BLaER1 (cell line): ENCODE measurements around the gene SDC1.

Experiments used
- H3K27ac ChIP-seq: shearing (Covaris generic); formaldehyde crosslinking; 2 replicates; pipeline ENCODE4 v1.8.1; 2022
- H3K27me3 ChIP-seq: shearing (Covaris generic); formaldehyde crosslinking; 2 replicates; pipeline ENCODE4 v1.8.1; 2022
- H3K36me3 ChIP-seq: shearing (Covaris generic); formaldehyde crosslinking; 2 replicates; pipeline ENCODE4 v1.8.1; 2022
- H3K4me1 ChIP-seq: shearing (Covaris generic); formaldehyde crosslinking; 2 replicates; pipeline ENCODE4 v1.8.1; 2022
- H3K4me2 ChIP-seq: shearing (Covaris generic); formaldehyde crosslinking; 2 replicates; pipeline ENCODE4 v1.8.1; 2022
- H3K4me3 ChIP-seq: shearing (Covaris generic); formaldehyde crosslinking; 2 replicates; pipeline ENCODE4 v1.8.1; 2022
- H3K9ac ChIP-seq: shearing (Covaris generic); formaldehyde crosslinking; 2 replicates; pipeline ENCODE4 v1.8.1; 2022
- H3K9me3 ChIP-seq: shearing (Covaris generic); formaldehyde crosslinking; 2 replicates; pipeline ENCODE4 v1.8.1; 2022
- H4K20me1 ChIP-seq: shearing (Covaris generic); formaldehyde crosslinking; 2 replicates; pipeline ENCODE4 v1.8.1; 2022
- Cebpa-rat ChIP-seq: shearing (Covaris generic); IDR thresholded peaks from 2 replicates; pipeline ENCODE4 v1.8.1; 2022

The SDC1 gene

DNA sequence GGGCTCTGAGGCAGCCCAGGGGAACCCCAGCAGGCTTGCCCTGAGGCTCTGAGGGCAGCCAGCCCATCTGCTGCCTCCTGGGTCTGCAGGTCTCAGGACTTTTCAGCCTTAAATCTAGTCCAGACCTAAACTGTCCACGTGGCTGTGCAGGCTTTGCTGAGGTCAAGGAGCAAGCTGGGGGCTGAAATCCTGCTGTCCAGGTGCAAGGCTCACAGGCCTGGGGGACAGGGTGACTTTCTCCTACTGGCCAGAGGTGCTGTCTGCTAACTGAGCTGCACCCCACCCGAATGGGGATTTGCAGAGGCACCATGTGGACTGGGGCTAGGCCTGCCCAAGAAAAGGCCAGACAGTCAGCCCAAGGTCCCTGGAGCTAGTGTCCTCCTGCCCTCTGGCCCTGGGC lies 32.1 kb downstream of the SDC1 start:
- Histone ChIP-seq H3K27me3 (no peaks in the 10 kb centered on the region), H3K9me3 (no peaks in the 10 kb centered on the region), H3K27ac (no peak overlapping the region), H3K9ac (no peak overlapping the region), H3K4me3 (no peak overlapping the region), H3K4me2 (no peak overlapping the region), H3K36me3 (no peaks in the 10 kb centered on the region), H3K4me1 (peaks cover 7% of the 10 kb centered on the region), H4K20me1 (no peaks in the 10 kb centered on the region)
- TF ChIP-seq Cebpa-rat = no peak

DNA sequence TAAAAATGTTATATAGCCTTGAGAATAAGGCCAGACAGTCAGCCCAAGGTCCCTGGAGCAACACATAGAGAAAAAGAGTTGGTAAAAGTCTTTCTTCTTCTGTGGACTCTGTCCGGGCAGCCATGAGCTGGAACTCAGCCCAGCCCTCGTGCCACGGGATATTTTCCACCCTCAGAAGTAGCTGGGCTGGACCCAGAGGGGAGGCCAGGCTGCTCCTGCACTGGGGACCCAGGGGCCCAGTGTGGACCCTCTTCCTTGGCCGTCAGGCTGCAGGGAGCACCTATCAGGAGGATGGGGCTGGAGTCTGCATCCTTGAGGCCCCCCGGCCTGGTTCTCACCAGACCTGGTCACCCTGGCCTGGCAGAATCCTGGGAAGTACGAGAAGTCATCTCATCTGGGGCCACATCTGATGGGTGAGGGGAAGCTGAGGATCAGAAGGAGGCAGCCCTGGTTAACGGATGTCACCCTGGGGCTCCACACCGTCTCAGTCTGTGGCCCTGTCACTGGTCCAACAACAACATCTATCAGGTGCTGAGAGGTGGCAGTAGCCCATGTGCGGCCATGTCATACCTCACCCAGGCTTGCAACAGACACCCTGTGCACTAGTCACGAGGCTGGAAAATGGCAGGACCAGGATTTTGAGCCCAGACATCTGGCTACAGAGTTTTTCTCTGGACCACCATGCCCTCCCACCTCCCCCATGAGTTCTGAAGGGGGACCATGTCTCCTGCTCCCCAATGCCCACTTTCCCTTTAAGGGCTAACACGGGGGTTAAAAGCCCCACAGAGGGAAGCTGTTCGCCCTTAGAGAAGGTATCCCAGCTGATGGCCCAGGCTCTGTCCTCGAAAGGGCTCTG lies 33.0 kb downstream of the SDC1 start:
- no peak for TF ChIP-seq Cebpa-rat
- no peaks in the 10 kb centered on the region for H4K20me1 ChIP-seq
- no peak overlapping the region for H3K9ac ChIP-seq
- H3K4me1 ChIP-seq = peaks cover 16% of the 10 kb centered on the region
- no peaks in the 10 kb centered on the region for H3K36me3 ChIP-seq
- no peak overlapping the region for H3K27ac ChIP-seq
- H3K4me3 ChIP-seq = no peak overlapping the region
- H3K27me3 ChIP-seq = no peaks in the 10 kb centered on the region
- no peaks in the 10 kb centered on the region for H3K9me3 ChIP-seq
- H3K4me2 ChIP-seq = no peak overlapping the region

DNA sequence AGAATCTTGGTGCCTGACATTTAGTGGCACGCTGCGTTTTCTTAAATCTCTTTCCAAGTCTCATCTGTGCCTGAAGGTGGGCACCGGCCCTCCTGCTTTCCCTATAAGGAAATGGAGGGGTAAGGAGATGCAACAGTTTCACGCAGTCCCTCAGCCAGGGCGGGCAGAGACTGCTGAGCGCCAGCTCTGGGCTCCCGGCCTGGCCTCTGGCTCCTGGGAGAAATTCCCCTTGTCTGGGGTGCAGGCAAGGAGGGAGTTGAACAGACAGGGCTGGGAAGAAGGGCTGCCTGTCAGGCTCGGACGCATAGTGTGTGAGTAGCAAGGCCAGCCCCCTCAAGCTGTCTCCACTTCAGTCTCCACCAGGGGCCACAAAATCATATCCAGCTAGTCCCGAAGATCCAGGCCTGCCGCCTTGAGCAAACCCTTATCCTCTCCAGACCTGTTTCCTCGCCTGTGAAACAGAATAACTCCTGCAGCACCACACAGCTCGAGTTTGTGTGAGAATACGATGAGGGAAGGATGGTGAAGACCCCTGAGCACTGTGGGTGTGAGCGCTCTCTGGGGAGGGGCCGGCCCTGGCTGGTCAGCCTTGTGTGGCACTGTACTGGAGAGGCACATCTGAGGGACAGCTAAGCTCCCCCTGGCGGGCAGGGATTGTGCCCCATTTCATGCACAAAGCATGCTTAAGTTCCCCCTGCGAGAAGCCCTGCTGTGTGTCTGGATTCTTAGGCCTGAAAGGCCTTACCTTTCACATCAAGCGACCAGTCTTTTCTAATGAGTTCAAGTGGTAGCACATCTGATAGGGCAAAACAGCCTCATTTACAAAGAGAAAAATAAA lies 33.8 kb downstream of the SDC1 start:
- H3K9me3 ChIP-seq = no peaks in the 10 kb centered on the region
- H3K4me3 ChIP-seq = no peak overlapping the region
- no peak overlapping the region for H3K4me2 ChIP-seq
- TF ChIP-seq Cebpa-rat = no peak
- no peaks in the 10 kb centered on the region for H3K27me3 ChIP-seq
- H4K20me1 ChIP-seq = no peaks in the 10 kb centered on the region
- H3K27ac ChIP-seq = no peak overlapping the region
- H3K4me1 ChIP-seq = peaks cover 24% of the 10 kb centered on the region
- no peaks in the 10 kb centered on the region for H3K36me3 ChIP-seq
- no peak overlapping the region for H3K9ac ChIP-seq

GRCh38 chr2:20190170-20190569 lies 34.8 kb downstream of the SDC1 start:
- H3K9ac ChIP-seq = no peak overlapping the region
- peaks cover 34% of the 10 kb centered on the region for H3K4me1 ChIP-seq
- TF ChIP-seq Cebpa-rat = no peak
- no peaks in the 10 kb centered on the region for H3K27me3 ChIP-seq
- H3K4me2 ChIP-seq = no peak overlapping the region
- no peak overlapping the region for H3K27ac ChIP-seq
- no peak overlapping the region for H3K4me3 ChIP-seq
- H4K20me1 ChIP-seq = no peaks in the 10 kb centered on the region
- H3K36me3 ChIP-seq = no peaks in the 10 kb centered on the region
- H3K9me3 ChIP-seq = no peaks in the 10 kb centered on the region

DNA sequence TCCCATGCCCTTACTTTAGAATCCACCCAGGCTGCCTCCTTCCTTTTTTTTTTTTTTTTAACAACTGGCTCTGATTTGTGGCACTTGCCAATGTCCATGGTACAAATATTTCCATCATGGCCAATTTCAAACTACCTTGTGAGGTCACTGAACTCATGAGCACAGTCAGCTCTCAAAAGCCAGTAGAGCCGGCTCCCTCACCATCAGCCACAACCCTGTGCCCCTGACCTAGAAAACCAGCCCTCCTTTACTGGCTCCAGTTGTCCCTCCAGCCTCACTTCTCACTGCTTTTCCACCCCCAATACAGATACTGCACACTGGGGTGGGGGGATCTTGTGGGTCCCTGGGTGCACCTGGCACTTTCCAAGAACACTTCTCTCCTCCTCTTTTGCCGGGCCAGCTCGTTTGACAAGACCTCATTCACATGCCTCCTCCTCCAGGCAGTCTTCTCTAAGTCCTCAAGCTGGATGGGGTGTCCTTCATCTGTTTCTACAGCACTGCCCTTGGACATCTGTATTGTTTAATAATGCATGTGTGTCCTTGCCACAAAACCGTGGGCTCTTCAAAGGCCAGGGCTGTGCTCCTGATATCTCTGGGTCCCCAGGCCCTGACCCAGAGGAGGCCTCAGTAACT lies 35.5 kb downstream of the SDC1 start:
- no peak overlapping the region for H3K4me2 ChIP-seq
- H3K36me3 ChIP-seq = no peaks in the 10 kb centered on the region
- H3K9ac ChIP-seq = no peak overlapping the region
- H3K9me3 ChIP-seq = no peaks in the 10 kb centered on the region
- H3K27me3 ChIP-seq = no peaks in the 10 kb centered on the region
- H3K4me1 ChIP-seq = peaks cover 41% of the 10 kb centered on the region
- H3K4me3 ChIP-seq = no peak overlapping the region
- H3K27ac ChIP-seq = no peak overlapping the region
- H4K20me1 ChIP-seq = no peaks in the 10 kb centered on the region
- no peak for TF ChIP-seq Cebpa-rat

- Histone ChIP-seq H3K4me2 (no peak overlapping the region), H3K4me1 (peaks cover 44% of the 10 kb centered on the region), H3K4me3 (no peak overlapping the region), H3K27ac (no peak overlapping the region), H3K27me3 (no peaks in the 10 kb centered on the region), H4K20me1 (no peaks in the 10 kb centered on the region), H3K9ac (no peak overlapping the region), H3K36me3 (no peaks in the 10 kb centered on the region), H3K9me3 (no peaks in the 10 kb centered on the region)
- TF ChIP-seq Cebpa-rat = no peak
Observed at GRCh38 chr2:20188851-20189250, 36.1 kb downstream of the SDC1 start.

DNA sequence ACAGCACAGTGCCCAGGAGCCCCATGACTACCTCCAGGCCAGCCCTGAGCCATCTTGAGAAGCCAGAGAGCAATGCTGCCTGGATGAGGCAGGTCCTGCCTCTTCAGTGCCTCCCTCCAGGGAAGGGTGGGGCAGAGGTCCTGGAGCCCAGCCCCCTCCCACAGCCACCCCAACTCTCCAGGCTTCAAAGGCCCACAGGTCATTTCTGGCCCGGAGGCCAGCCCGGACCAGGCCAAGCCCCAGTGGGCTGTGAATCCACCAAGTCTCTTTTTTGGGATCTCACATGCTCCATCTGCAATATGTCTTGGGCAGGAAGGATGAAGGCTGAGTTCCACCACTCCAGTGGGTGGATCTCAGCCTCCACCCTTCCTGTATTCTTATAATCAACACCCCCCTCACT lies 36.7 kb downstream of the SDC1 start:
- no peak for TF ChIP-seq Cebpa-rat
- H3K36me3 ChIP-seq = no peaks in the 10 kb centered on the region
- H4K20me1 ChIP-seq = no peaks in the 10 kb centered on the region
- H3K9ac ChIP-seq = no peak overlapping the region
- no peaks in the 10 kb centered on the region for H3K9me3 ChIP-seq
- 0 out of 2 replicates have a peak overlapping the region, but pooled peaks have one; percentile 81 for H3K27ac ChIP-seq
- no peak overlapping the region for H3K4me3 ChIP-seq
- peak overlapping the region; percentile 97 for H3K4me2 ChIP-seq
- H3K27me3 ChIP-seq = no peaks in the 10 kb centered on the region
- peaks cover 44% of the 10 kb centered on the region for H3K4me1 ChIP-seq

GRCh38 chr2:20187331-20187730 lies 37.6 kb downstream of the SDC1 start:
- H3K4me2 ChIP-seq = peak overlapping the region; percentile 97
- H3K9ac ChIP-seq = peak overlapping the region; percentile 68; the same call in 1 of the 2 replicates
- no peaks in the 10 kb centered on the region for H3K9me3 ChIP-seq
- H3K4me1 ChIP-seq = peaks cover 44% of the 10 kb centered on the region
- no peak overlapping the region for H3K4me3 ChIP-seq
- H4K20me1 ChIP-seq = no peaks in the 10 kb centered on the region
- no peaks in the 10 kb centered on the region for H3K27me3 ChIP-seq
- peak overlapping the region; percentile 81 for H3K27ac ChIP-seq
- no peak for TF ChIP-seq Cebpa-rat
- H3K36me3 ChIP-seq = no peaks in the 10 kb centered on the region

GRCh38 chr2:20186855-20187187 lies 38.1 kb downstream of the SDC1 start:
- Histone ChIP-seq H3K4me3 (peak overlapping the region; percentile 9; the same call in 1 of the 2 replicates), H3K27me3 (no peaks in the 10 kb centered on the region), H3K4me2 (peak overlapping the region; percentile 97), H4K20me1 (no peaks in the 10 kb centered on the region), H3K9me3 (no peaks in the 10 kb centered on the region), H3K36me3 (no peaks in the 10 kb centered on the region), H3K27ac (peak overlapping the region; percentile 81), H3K9ac (peak overlapping the region; percentile 68), H3K4me1 (peaks cover 44% of the 10 kb centered on the region)
- TF ChIP-seq Cebpa-rat = no peak
